GM19043 (cell line): ENCODE results near the gene PRPF31.

Source experiments
- ATAC-seq: cut with Tn5 transposase; IDR thresholded peaks from one replicate; pipeline ENCODE4 v1.9.1; 2021; ENCODE audit warnings: low read depth; ENCODE audit not compliant: unreplicated experiment

PRPF31 gene

GRCh38 chr19:54107876-54108490 is 7.6 kb upstream of the PRPF31 start:
- ATAC-seq = no peak

DNA sequence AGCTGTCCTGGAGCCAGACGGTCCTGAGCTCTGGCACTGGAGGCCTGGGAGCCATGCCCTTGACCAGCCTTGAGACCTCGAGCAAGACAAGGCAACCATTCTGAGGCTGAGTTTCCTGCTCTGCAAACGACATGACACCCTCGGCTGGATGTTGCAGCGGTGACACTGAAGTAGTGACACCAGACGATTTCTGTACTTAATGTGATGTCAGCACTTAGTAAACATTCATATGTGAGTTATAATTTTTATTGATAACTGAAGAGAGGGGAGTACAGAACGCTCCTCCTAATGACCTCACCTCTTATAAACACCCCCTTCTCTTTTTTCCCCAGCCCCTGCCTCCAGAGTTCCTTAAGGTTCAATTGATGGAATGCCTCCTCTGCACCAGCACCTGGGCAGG is 7.1 kb upstream of the PRPF31 start:
- no peak for ATAC-seq

GRCh38 chr19:54109651-54110050 is 5.9 kb upstream of the PRPF31 start:
- no peak for ATAC-seq

GRCh38 chr19:54114340-54115108 is 1.0 kb upstream of the PRPF31 start:
- no peak for ATAC-seq

- no peak for ATAC-seq
Observed at GRCh38 chr19:54121259-54121658, 5.7 kb downstream of the PRPF31 start.

DNA sequence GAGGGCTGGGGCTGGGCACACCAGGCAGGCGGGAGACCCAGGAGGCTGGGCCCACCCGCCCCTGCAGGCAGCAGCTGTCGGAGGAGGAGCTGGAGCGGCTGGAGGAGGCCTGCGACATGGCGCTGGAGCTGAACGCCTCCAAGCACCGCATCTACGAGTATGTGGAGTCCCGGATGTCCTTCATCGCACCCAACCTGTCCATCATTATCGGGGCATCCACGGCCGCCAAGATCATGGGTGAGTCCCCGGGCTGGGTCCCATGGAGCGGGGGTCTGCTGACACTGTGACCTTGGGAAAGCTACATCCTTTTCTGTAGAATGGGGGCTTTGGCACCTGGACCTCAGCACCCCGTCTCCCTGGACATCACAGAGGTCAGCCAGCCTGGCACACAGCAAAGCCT is 8.1 kb downstream of the PRPF31 start:
- no peak for ATAC-seq

DNA sequence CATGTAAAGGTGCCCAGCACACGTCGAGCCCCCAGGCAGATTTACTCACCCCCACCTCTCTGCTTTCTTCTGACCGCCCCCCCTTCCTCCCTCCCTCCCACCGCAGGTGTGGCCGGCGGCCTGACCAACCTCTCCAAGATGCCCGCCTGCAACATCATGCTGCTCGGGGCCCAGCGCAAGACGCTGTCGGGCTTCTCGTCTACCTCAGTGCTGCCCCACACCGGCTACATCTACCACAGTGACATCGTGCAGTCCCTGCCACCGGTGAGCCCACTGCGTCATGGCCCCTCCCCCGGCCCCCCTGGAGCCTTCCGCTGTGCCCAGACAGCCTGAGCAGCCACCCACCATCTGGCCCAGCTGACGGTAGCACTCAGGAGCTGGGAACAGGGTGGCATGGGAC is 8.8 kb downstream of the PRPF31 start:
- ATAC-seq = no peak

- ATAC-seq = no peak
Observed at GRCh38 chr19:54125713-54126112, 10.2 kb downstream of the PRPF31 start.

DNA sequence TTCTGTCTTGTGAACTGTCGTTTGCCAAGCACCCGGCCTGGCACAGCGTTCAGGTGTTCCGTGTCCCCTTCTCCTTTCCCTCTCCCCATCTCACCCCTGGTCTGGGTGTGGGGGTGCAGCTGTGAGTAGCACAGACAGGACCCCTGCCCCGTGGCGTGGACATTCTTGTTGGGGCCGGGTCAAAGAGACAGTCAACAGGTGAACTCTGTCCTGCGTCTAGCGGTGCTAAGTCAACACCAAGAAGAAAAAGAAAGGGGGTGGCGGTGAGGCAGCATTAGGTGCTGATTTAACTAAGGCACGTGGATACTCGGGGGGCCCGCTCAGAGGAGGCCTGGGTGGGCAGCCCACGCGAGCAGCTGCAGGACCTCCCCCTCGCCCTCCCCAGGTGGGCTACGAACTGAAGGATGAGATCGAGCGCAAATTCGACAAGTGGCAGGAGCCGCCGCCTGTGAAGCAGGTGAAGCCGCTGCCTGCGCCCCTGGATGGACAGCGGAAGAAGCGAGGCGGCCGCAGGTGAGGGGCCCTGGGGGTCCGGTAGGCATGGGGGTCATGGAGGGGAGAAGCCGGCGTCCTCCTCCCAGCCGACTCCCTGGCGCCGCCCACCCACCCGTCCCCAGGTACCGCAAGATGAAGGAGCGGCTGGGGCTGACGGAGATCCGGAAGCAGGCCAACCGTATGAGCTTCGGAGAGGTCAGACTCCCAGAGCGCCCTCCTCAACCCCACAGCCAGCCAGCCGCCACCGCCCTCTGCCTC is 12.3 kb downstream of the PRPF31 start:
- no peak for ATAC-seq

DNA sequence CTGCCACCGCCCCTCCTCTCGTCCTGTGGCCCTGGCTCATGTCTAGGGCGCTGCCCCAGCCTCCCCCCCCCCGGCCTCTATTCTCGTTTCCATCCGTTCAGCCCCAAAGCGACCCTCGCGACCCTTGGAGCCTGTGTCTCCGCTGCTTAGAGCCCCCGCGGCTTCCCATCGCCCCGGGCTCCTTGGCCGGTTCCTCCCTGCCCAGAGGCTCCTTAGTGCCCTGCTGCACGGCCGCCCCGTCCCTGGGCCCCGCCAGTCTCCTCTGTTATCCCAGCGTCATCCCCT is 12.8 kb downstream of the PRPF31 start:
- ATAC-seq = no peak

- ATAC-seq = no peak
Observed at GRCh38 chr19:54128796-54129616, 13.5 kb downstream of the PRPF31 start.

DNA sequence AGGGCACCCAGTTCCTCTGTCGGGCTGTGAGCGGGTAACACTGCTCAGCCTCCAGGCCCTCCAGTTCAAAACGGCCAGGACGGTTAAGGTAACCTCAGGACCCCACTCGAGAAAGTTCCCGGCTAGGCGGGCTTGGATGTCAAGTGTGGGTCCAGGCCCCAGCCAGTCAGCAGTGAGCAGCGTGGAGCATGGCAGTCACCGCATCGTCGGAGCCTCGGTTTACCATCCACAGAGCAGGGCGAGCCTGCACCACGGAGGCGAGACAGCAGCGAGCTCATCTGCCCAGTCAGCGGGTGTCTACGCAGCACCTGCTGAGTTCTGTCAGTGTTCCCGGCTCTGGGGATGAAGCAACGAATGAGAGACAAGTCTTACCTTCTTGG is 14.1 kb downstream of the PRPF31 start:
- no peak for ATAC-seq

GRCh38 chr19:54133312-54133956 is 17.9 kb downstream of the PRPF31 start:
- ATAC-seq = no peak

GRCh38 chr19:54133957-54134590 is 18.5 kb downstream of the PRPF31 start:
- no peak for ATAC-seq

DNA sequence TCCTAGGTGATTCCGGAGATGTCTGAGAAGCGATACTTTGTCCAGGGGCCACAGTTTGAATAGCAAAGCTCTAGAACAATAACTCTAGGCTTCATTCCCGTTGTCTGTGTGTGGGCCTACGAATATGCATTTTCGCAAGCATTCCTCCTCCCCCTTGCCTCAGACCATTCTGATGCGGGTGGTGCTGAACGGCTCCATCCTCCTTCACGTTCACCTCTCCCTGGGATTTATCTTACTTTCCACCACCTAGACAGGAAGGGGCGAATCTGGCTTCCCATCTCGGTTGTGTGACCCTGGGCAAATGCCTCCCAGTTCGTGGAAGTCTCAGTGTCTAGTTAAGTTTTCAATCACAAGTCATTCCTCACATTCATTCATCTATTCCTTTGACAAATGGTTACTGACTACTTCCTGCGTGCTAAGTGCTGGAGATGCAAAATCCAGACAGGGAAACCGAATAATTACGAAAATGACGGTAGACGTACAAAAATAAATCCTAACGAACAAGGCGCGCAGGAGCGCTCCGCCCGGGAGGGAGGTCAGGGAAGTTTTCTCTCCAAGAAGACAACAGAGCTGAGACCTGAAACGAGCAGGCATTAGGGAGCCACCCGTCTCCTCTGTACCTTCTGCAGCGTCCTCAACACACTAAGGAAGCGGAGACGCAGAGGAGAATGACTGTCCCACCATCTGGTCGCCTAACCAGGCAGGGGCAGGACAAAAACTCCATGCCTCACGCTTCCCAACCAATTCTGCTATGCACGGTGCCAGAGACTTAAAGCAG is 20.7 kb downstream of the PRPF31 start:
- ATAC-seq = no peak

GRCh38 chr19:54136864-54137698 is 21.5 kb downstream of the PRPF31 start:
- ATAC-seq = peak; percentile 73

- no peak for ATAC-seq
Observed at GRCh38 chr19:54137699-54138488, 22.3 kb downstream of the PRPF31 start, which contains the start of gene CNOT3. CNOT3 (plus strand) TSS chr19:54137762; CDS start chr19:54142979, 5,217 bp downstream.
